ENCODE results near the gene MGMT. TPM values are rescaled to one million over a fixed set of nuclear protein-coding genes. Genes with fewer than 3 reads are reported as not detected.

Gene MGMT
- total RNA-seq, 1 experiment from 2014 or later, result 11.5 TPM

- no peaks in the 10 kb centered on the region for H3K9me2 ChIP-seq (ENCODE audit: insufficient read depth)
These were observed 258.4 kb downstream of the MGMT start for GRCh38 chr10:129725482-129725881.

GRCh38 chr10:129725890-129726631, 259.0 kb downstream of the MGMT start:
- RAD21 ChIA-PET (ENCODE audit: low non-redundant PET in 1 of 2, low total read pairs in 2 of 2, uncharacterized antibody in 2 of 2, unreplicated experiment in 2 of 2), result no interaction called here
- no peak overlapping the region for H3K4me3 ChIP-seq (replicated peaks in 1 of 2; ENCODE audit: low read depth in 1 of 2, low read length in 2 of 2)
- POLR2A ChIA-PET, result no interaction called here
- DNase-seq (ENCODE audit: low read depth, low spot score) (no peak), ATAC-seq (no peak)
- intact Hi-C loops (cut with micrococcal nuclease), result no loop called here
- H3K4me2 ChIP-seq (ENCODE audit: low read length), result no peak overlapping the region
- no peak for TF ChIP-seq EZH2phosphoT487 (IDR thresholded peaks at IDR 0.05; ENCODE audit: borderline replicate concordance)
- no peak for TF ChIP-seq FOSL1 (IDR thresholded peaks at IDR 0.05; ENCODE audit: low read depth)
- TF ChIP-seq MAX (IDR thresholded peaks at IDR 0.05), result no peak
- no peak for TF ChIP-seq ZNF274 (IDR thresholded peaks at IDR 0.05; ENCODE audit: low read depth, low read length)
- no peak for TF ChIP-seq ZBTB33 (IDR thresholded peaks at IDR 0.05; ENCODE audit: extremely low read depth, insufficient replicate concordance, low read length)
- TF ChIP-seq REST (IDR thresholded peaks at IDR 0.05; ENCODE audit: low read depth), result no peak
- TF ChIP-seq CBX3 (IDR thresholded peaks at IDR 0.05; ENCODE audit: low read depth), result no peak
- TF ChIP-seq JUND (IDR thresholded peaks at IDR 0.05), result no peak
- TF ChIP-seq RAD21 (IDR thresholded peaks at IDR 0.05; ENCODE audit: low read depth), result no peak
- no peaks in the 10 kb centered on the region for H3K36me3 ChIP-seq (ENCODE audit: control insufficient read depth in 1 of 2, insufficient read depth in 2 of 2, low read length in 2 of 2)
- H3K79me2 ChIP-seq (ENCODE audit: insufficient read depth, low read length), result no peaks in the 10 kb centered on the region
- no peak overlapping the region for H3K27ac ChIP-seq (ENCODE audit: low read depth, low read length)
- no peak overlapping the region for H3K9ac ChIP-seq (ENCODE audit: low read length)
- H2AFZ ChIP-seq (ENCODE audit: low read depth, low read length, poor library complexity, severe bottlenecking), result no peak overlapping the region
- H4K20me1 ChIP-seq (ENCODE audit: insufficient read depth), result no peaks in the 10 kb centered on the region
- no peaks in the 10 kb centered on the region for H3K4me1 ChIP-seq (ENCODE audit: control insufficient read depth in 1 of 2, insufficient read depth in 2 of 2, low read length in 2 of 2)
- no TSS peak for BruUV-seq (replicated peaks)
- CTCF ChIA-PET, result no interaction called here
- H3K9me3 ChIP-seq (ENCODE audit: control insufficient read depth in 1 of 2, insufficient read depth in 1 of 2, low read depth in 1 of 2, low read length in 2 of 2), result no peaks in the 10 kb centered on the region
- no peaks in the 10 kb centered on the region for H3K9me2 ChIP-seq (ENCODE audit: insufficient read depth)
- no peaks in the 10 kb centered on the region for H3K27me3 ChIP-seq (ENCODE audit: insufficient read depth, low read length)

More at GRCh38 chr10:129725482-129725881, 258.4 kb downstream of the MGMT start:
- Histone ChIP-seq H3K27ac (ENCODE audit: low read depth, low read length) (no peak overlapping the region), H3K9me3 (ENCODE audit: control insufficient read depth in 1 of 2, insufficient read depth in 1 of 2, low read depth in 1 of 2, low read length in 2 of 2) (no peaks in the 10 kb centered on the region), H4K20me1 (ENCODE audit: insufficient read depth) (no peaks in the 10 kb centered on the region), H3K27me3 (ENCODE audit: insufficient read depth, low read length) (no peaks in the 10 kb centered on the region), H3K9ac (ENCODE audit: low read length) (no peak overlapping the region), H3K4me2 (ENCODE audit: low read length) (no peak overlapping the region), H3K4me1 (ENCODE audit: control insufficient read depth in 1 of 2, insufficient read depth in 2 of 2, low read length in 2 of 2) (no peaks in the 10 kb centered on the region), H2AFZ (ENCODE audit: low read depth, low read length, poor library complexity, severe bottlenecking) (no peak overlapping the region), H3K36me3 (ENCODE audit: control insufficient read depth in 1 of 2, insufficient read depth in 2 of 2, low read length in 2 of 2) (no peaks in the 10 kb centered on the region), H3K79me2 (ENCODE audit: insufficient read depth, low read length) (no peaks in the 10 kb centered on the region), H3K4me3 (replicated peaks in 1 of 2; ENCODE audit: low read depth in 1 of 2, low read length in 2 of 2) (no peak overlapping the region)
- RAD21 ChIA-PET (ENCODE audit: low non-redundant PET in 1 of 2, low total read pairs in 2 of 2, uncharacterized antibody in 2 of 2, unreplicated experiment in 2 of 2), result no interaction called here
- POLR2A ChIA-PET, result no interaction called here
- CTCF ChIA-PET, result no interaction called here
- DNase-seq (ENCODE audit: low read depth, low spot score) (no peak), ATAC-seq (no peak)
- intact Hi-C loops (cut with micrococcal nuclease), result no loop called here
- no peak for TF ChIP-seq FOSL1 (IDR thresholded peaks at IDR 0.05; ENCODE audit: low read depth)
- BruUV-seq (replicated peaks), result no TSS peak
